22Rv1 (cell line): ENCODE results near the gene TPCN2.

ENCODE experiments used
- ZFX ChIP-seq: fragments of 450-650 bp; IDR thresholded peaks from 2 replicates; pipeline ENCODE4 v1.6.1; 2017; ENCODE audit warnings: antibody characterized with exemption, borderline replicate concordance
- TF ChIP-seq, protein P1 (sequence below): fragments of 450-650 bp; IDR thresholded peaks from 2 replicates; pipeline ENCODE4 v1.5.1; 2017; ENCODE audit warnings: mild to moderate bottlenecking

GRCh38 chr11:69104856-69105395, 56.2 kb downstream of the TPCN2 start:
- TF ChIP-seq, protein P1, sequence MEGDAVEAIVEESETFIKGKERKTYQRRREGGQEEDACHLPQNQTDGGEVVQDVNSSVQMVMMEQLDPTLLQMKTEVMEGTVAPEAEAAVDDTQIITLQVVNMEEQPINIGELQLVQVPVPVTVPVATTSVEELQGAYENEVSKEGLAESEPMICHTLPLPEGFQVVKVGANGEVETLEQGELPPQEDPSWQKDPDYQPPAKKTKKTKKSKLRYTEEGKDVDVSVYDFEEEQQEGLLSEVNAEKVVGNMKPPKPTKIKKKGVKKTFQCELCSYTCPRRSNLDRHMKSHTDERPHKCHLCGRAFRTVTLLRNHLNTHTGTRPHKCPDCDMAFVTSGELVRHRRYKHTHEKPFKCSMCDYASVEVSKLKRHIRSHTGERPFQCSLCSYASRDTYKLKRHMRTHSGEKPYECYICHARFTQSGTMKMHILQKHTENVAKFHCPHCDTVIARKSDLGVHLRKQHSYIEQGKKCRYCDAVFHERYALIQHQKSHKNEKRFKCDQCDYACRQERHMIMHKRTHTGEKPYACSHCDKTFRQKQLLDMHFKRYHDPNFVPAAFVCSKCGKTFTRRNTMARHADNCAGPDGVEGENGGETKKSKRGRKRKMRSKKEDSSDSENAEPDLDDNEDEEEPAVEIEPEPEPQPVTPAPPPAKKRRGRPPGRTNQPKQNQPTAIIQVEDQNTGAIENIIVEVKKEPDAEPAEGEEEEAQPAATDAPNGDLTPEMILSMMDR, result no peak
- no peak for TF ChIP-seq ZFX
